Measurements from ENCODE around the gene PPP4R4.

The PPP4R4 gene

GRCh38 chr14:94321421-94322271 lies 147.5 kb downstream of the PPP4R4 start:
- Histone ChIP-seq H4K20me1 (ENCODE audit: insufficient read depth) (no peaks in the 10 kb centered on the region), H3K27ac (no peak overlapping the region), H3K4me1 (ENCODE audit: low read depth, poor library complexity, severe bottlenecking) (no peaks in the 10 kb centered on the region)

DNA sequence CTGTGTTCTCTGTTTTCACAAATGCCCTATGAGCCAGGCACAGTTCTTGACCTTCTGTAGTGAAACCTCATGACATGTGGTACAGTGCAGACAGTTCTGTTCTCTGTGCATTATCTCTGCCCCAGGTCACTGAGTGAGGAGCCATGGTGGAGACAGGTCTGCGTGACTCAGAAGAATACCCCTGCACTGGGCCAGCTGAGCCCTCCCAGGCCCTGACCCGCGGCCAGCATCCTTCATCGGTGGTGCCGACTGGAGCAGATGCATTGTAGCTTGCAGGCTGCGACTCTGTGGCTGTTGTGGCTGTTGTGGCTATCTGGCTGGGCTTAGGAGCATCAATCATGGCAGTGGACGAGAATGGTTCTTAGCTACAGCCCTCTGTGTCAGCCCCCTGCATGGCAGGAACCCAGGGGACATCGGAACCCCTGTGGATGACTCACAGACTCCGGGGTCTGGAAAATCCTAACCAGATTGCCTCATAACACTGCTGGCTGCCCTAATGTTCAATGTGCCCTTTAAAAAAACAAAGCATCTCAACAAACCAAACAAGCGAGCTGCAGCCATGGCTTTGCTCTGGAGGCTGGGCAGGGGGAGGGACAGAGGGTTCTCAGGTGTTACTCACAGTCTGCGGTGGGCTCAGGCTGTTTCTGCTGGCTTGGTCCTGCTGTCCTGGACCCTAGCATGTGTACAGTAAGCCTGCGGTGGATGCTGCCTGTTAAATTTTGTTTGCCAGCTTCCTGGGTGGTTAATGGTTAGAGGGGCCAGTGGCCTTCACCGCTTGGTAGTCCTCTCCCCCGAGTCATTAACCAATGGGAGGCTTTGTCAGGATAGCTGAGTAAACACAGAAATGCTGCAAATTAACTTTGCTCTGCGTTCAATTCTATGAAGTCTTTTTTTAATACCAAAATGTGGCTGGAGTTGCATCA lies 148.8 kb downstream of the PPP4R4 start, which contains the start of gene SERPINA6:
SERPINA6 (minus strand) TSS at position 689 of the 923 bp plus-strand sequence. CDS start 8,688 bp downstream, outside the sequence.
- Histone ChIP-seq H3K4me1 (ENCODE audit: low read depth, poor library complexity, severe bottlenecking) (no peaks in the 10 kb centered on the region), H3K4me2 (no peak within 1 kb of the TSS), H2AFZ (ENCODE audit: low read depth) (no peak within 1 kb of the TSS), H3K79me2 (ENCODE audit: insufficient read depth, low read depth) (no peaks in the 10 kb centered on the region), H3K27ac (no peak within 1 kb of the TSS), H3K4me3 (IDR thresholded peaks at IDR 0.05; ENCODE audit: insufficient read depth, low read depth, low read length) (no peak within 1 kb of the TSS), H4K20me1 (ENCODE audit: insufficient read depth) (no peaks in the 10 kb centered on the region), H3K27me3 (ENCODE audit: insufficient read depth, low read depth) (no peaks in the 10 kb centered on the region), H3K9ac (no peak within 1 kb of the TSS), H3K36me3 (ENCODE audit: insufficient read depth) (no peaks in the 10 kb centered on the region)
- TF ChIP-seq, protein P1, sequence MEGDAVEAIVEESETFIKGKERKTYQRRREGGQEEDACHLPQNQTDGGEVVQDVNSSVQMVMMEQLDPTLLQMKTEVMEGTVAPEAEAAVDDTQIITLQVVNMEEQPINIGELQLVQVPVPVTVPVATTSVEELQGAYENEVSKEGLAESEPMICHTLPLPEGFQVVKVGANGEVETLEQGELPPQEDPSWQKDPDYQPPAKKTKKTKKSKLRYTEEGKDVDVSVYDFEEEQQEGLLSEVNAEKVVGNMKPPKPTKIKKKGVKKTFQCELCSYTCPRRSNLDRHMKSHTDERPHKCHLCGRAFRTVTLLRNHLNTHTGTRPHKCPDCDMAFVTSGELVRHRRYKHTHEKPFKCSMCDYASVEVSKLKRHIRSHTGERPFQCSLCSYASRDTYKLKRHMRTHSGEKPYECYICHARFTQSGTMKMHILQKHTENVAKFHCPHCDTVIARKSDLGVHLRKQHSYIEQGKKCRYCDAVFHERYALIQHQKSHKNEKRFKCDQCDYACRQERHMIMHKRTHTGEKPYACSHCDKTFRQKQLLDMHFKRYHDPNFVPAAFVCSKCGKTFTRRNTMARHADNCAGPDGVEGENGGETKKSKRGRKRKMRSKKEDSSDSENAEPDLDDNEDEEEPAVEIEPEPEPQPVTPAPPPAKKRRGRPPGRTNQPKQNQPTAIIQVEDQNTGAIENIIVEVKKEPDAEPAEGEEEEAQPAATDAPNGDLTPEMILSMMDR (conservative IDR thresholded peaks at IDR 0.05; ENCODE audit: low read depth, low read length) = no peak

More at GRCh38 chr14:94321421-94322271, 147.5 kb downstream of the PPP4R4 start:
- H3K4me3 ChIP-seq (IDR thresholded peaks at IDR 0.05; ENCODE audit: insufficient read depth, low read depth, low read length) = no peak overlapping the region
- no peaks in the 10 kb centered on the region for H3K79me2 ChIP-seq (ENCODE audit: insufficient read depth, low read depth)
- no peaks in the 10 kb centered on the region for H3K27me3 ChIP-seq (ENCODE audit: insufficient read depth, low read depth)
- no peak overlapping the region for H3K4me2 ChIP-seq
- no peaks in the 10 kb centered on the region for H3K36me3 ChIP-seq (ENCODE audit: insufficient read depth)
- H2AFZ ChIP-seq (ENCODE audit: low read depth) = no peak overlapping the region
- TF ChIP-seq, protein P1 (conservative IDR thresholded peaks at IDR 0.05; ENCODE audit: low read depth, low read length) = no peak
- no peak overlapping the region for H3K9ac ChIP-seq

DNA sequence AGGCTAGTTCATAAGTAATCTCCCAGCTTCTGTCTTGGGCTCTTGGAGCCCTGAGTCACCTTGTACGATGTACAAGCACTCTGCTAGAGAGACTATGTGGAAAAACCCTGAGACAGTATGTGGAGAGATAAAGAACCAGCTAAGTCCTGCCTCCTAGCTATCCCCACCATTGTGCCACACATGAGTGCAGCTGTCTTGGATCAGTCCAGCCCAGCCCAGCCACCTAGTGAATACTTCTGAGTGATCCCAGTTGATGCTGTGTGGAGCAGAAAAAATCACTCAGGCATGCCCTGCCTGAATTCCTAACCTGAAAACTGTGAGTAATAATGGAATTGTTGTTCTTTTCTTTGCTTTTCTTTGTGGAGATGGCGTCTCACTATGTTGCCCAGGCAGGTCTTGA lies 154.1 kb downstream of the PPP4R4 start:
- Histone ChIP-seq H3K27me3 (ENCODE audit: insufficient read depth, low read depth) (no peaks in the 10 kb centered on the region), H3K4me2 (no peak overlapping the region), H3K79me2 (ENCODE audit: insufficient read depth, low read depth) (no peaks in the 10 kb centered on the region), H3K4me1 (ENCODE audit: low read depth, poor library complexity, severe bottlenecking) (no peaks in the 10 kb centered on the region), H2AFZ (ENCODE audit: low read depth) (no peak overlapping the region), H3K27ac (no peak overlapping the region), H3K36me3 (ENCODE audit: insufficient read depth) (no peaks in the 10 kb centered on the region), H3K9ac (no peak overlapping the region), H4K20me1 (ENCODE audit: insufficient read depth) (no peaks in the 10 kb centered on the region), H3K4me3 (IDR thresholded peaks at IDR 0.05; ENCODE audit: insufficient read depth, low read depth, low read length) (no peak overlapping the region)
- TF ChIP-seq, protein P1 (conservative IDR thresholded peaks at IDR 0.05; ENCODE audit: low read depth, low read length) = no peak

Measured in KMS-11 (cell line).